ENCODE results near the gene SALL4.
"Not testable (repeated sequence)": the region's sequence is repeated elsewhere in the genome, so short reads cannot be mapped to it uniquely, and the experiment has no call there.

The SALL4 gene

GRCh38 chr20:51802170-51802751 lies at the start of gene SALL4:
SALL4 (minus strand) TSS chr20:51802521; CDS start chr20:51802408, 113 bp downstream.
- DNase-seq, result no peak

- DNase-seq, result no peak
Measured at GRCh38 chr20:51848346-51848745, 46.0 kb upstream of the SALL4 start.

- DNase-seq, result no peak
Measured at GRCh38 chr20:51840865-51841264, 38.5 kb upstream of the SALL4 start.

- DNase-seq, result no peak
Measured at GRCh38 chr20:51837876-51838420, 35.6 kb upstream of the SALL4 start.

GRCh38 chr20:51837436-51837835 lies 35.1 kb upstream of the SALL4 start:
- no peak for DNase-seq

- DNase-seq, result no peak
Measured at GRCh38 chr20:51833326-51833725, 31.0 kb upstream of the SALL4 start.

- no peak for DNase-seq
Measured at GRCh38 chr20:51832276-51832675, 30.0 kb upstream of the SALL4 start.

- no peak for DNase-seq
Measured at GRCh38 chr20:51831866-51832265, 29.5 kb upstream of the SALL4 start.

GRCh38 chr20:51830538-51830937 lies 28.2 kb upstream of the SALL4 start:
- no peak for DNase-seq

GRCh38 chr20:51828762-51829161 lies 26.4 kb upstream of the SALL4 start:
- DNase-seq, result no peak

- DNase-seq, result no peak
Measured at GRCh38 chr20:51826372-51826771, 24.1 kb upstream of the SALL4 start.

GRCh38 chr20:51818479-51819008 lies 16.2 kb upstream of the SALL4 start:
- no peak for DNase-seq

GRCh38 chr20:51816856-51817255 lies 14.5 kb upstream of the SALL4 start:
- not testable (repeated sequence) for DNase-seq

- DNase-seq, result no peak
Measured at GRCh38 chr20:51815383-51816076, 13.2 kb upstream of the SALL4 start.

GRCh38 chr20:51812861-51813260 lies 10.5 kb upstream of the SALL4 start:
- DNase-seq, result no peak

- DNase-seq, result no peak
Measured at GRCh38 chr20:51811514-51812128, 9.3 kb upstream of the SALL4 start.

- DNase-seq, result no peak
Measured at GRCh38 chr20:51811042-51811355, 8.7 kb upstream of the SALL4 start.

GRCh38 chr20:51810155-51811041 lies 8.1 kb upstream of the SALL4 start:
- no peak for DNase-seq

GRCh38 chr20:51807720-51808250 lies 5.5 kb upstream of the SALL4 start:
- no peak for DNase-seq

GRCh38 chr20:51804754-51805153 lies 2.4 kb upstream of the SALL4 start:
- no peak for DNase-seq

- no peak for DNase-seq
Measured at GRCh38 chr20:51803148-51803854, 980 bp upstream of the SALL4 start.

- no peak for DNase-seq
Measured at GRCh38 chr20:51801823-51802123, 548 bp downstream of the SALL4 start.

All from SHP77 (cell line).